IPS DF 6.9 (cell line): ENCODE data around the gene SHANK2.

Experiments used
- DNase-seq: peaks from one replicate; pipeline ENCODE4 v3.0.0-alpha.2; 2013; ENCODE audit warnings: low read depth, low spot score
- H3K27ac ChIP-seq: one replicate; pipeline ENCODE4 v1.5.1; 2013; ENCODE audit warnings: low read length, control low read depth
- H3K27me3 ChIP-seq: 2 replicates; pipeline ENCODE4 v1.6.1; 2013; ENCODE audit warnings: mild to moderate bottlenecking, low read length; ENCODE audit not compliant: control insufficient read depth, insufficient read depth
- H3K36me3 ChIP-seq: 2 replicates; pipeline ENCODE4 v1.6.1; 2013; ENCODE audit warnings: low read length; ENCODE audit not compliant: control insufficient read depth, insufficient read depth
- H3K4me1 ChIP-seq: 2 replicates; pipeline ENCODE4 v1.6.1; 2013; ENCODE audit warnings: low read length; ENCODE audit not compliant: control insufficient read depth, insufficient read depth
- H3K4me3 ChIP-seq: 2 replicates; pipeline ENCODE4 v1.5.1; 2013; ENCODE audit warnings: mild to moderate bottlenecking, low read length
- H3K9me3 ChIP-seq: 2 replicates; pipeline ENCODE4 v1.6.1; 2013; ENCODE audit warnings: low read length, inconsistent platforms; ENCODE audit not compliant: control insufficient read depth, insufficient read depth
- WGBS: extraction: QIAGEN DNeasy Blood & Tissue Kit; methylation state at CpG from one replicate; pipeline ENCODE4 v1.1.7; 2013; ENCODE audit warnings: mixed read lengths, missing lambda C conversion rate; ENCODE audit not compliant: insufficient read length, insufficient coverage; 5-methylcytosine and 5-hydroxymethylcytosine counted together

The SHANK2 gene

DNA sequence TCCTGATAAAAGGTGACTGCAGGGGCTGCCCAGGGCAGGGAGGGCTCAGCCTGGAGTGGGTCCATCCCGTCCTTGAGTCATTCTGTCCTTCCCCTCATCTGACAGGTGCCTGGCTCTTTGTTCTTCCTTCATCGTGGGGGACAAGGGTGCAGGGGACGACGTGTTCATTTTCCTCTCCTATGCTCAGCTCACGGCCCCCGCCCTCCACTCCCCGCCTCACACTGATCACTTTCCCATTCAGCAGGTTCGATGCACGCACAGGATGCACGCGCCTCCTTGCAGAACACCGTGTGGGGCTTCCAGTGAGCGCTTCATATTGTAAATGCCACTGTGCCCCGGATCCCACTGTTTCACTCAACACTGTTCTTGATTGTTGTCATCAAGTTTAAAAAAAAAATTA, 32.7 kb upstream of the SHANK2 start:
- no peaks in the 10 kb centered on the region for H3K27me3 ChIP-seq
- no peaks in the 10 kb centered on the region for H3K36me3 ChIP-seq
- peaks cover 3% of the 10 kb centered on the region; the same call in 1 of the 2 replicates for H3K4me1 ChIP-seq
- no CpG with 5 or more reads among the region's 14 CpGs for WGBS
- no peak for DNase-seq
- no peaks in the 10 kb centered on the region for H3K9me3 ChIP-seq
- no peak overlapping the region for H3K4me3 ChIP-seq
- no peak overlapping the region for H3K27ac ChIP-seq

DNA sequence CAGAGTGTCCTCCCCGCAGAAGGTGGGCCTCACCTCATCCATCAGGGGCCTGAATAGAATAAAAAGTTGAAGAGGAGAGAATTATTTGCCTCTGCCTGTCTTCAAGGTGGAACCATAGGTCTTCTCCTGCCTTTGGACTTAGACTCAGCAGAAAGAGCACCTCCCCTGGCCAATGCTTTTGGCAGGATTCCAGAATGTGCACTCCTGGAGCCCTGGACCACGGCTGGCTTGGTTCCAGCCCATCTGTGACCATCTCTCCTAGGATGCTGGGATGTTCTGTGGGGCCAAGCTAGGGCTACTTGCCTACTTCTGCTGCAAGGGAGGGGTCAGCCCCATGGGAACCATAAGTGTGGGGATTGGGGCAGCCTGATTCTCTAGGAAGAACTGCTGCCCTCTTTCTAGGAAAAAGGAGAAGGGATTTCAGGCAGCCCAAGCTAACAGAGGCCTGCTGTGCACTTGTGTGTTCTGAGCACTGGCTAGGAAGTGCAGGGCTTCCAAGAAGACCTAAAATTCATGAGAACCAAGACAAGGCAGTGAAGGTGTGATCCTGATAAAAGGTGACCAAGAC, 32.2 kb upstream of the SHANK2 start:
- H3K27me3 ChIP-seq, result no peaks in the 10 kb centered on the region
- H3K4me3 ChIP-seq, result no peak overlapping the region
- no peaks in the 10 kb centered on the region for H3K9me3 ChIP-seq
- H3K4me1 ChIP-seq, result peaks cover 3% of the 10 kb centered on the region; the same call in 1 of the 2 replicates
- no CpG with 5 or more reads among the region's 2 CpGs for WGBS
- no peak for DNase-seq
- no peak overlapping the region for H3K27ac ChIP-seq
- H3K36me3 ChIP-seq, result no peaks in the 10 kb centered on the region

DNA sequence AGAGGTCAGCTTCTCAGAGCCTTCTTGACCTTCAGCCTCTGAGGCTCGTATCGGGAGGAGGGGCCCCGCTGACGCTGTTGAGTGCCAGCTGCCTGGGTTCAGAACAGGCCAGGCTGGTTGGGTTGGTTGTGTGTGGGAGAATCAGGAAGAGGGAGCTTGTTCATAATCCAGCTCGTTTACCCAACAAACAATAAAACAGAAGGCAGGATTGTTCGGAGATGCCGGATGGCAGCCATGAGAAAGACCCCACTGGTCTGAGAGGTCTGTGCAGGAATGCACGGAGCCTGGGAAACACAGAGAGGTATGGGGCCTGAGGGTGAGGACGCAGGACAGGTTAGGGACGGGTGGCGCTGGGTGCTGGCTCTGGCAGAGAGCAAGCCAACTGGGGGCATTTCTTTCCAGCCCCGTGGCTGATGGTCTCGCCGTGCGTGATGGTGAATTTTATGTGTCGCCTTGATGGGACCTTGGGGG, 31.6 kb upstream of the SHANK2 start:
- no CpG with 5 or more reads among the region's 16 CpGs for WGBS
- no peak overlapping the region for H3K4me3 ChIP-seq
- peaks cover 3% of the 10 kb centered on the region; the same call in 1 of the 2 replicates for H3K4me1 ChIP-seq
- H3K27me3 ChIP-seq, result no peaks in the 10 kb centered on the region
- H3K9me3 ChIP-seq, result no peaks in the 10 kb centered on the region
- DNase-seq, result no peak
- no peak overlapping the region for H3K27ac ChIP-seq
- no peaks in the 10 kb centered on the region for H3K36me3 ChIP-seq

DNA sequence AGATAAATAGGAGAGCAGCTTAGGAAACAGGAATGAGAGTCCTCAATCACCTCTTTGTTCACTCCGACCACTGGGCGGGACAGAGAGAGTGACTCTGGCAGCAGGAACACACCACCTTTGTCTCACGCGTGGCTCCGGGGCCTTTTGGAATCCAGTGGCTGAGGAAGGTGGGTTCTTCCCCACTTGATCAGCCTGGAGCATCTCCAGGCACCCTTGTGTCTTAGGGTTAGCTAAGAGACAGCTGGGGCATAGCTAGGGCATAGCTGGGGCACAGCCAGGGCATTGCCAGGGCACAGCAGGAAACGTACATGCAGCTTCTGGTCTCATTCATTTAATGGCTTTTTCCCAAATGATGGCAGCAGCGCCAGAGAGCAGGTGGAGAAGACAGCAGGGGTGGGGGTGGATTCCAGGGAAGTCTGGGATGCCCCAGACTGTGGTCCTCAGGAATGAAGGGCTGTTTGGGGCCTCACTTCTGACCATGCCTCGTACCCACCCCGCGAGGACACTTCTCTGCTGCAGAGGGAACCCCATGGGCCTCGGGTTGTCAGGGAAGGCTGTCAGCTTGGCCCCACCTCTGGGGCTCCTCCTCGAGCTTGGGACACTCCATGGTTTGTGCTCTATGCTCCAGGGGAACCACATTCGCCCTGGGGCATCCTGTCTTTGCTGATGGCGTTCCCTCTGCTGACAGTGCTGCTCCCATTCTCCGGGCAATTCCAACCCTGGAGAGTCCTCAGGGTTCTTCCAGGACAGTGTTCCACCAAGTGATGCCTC, 30.4 kb upstream of the SHANK2 start:
- no peaks in the 10 kb centered on the region for H3K36me3 ChIP-seq
- peaks cover 3% of the 10 kb centered on the region; the same call in 1 of the 2 replicates for H3K4me1 ChIP-seq
- H3K27ac ChIP-seq, result no peak overlapping the region
- H3K27me3 ChIP-seq, result no peaks in the 10 kb centered on the region
- no peak overlapping the region for H3K4me3 ChIP-seq
- DNase-seq, result no peak
- WGBS, result no CpG with 5 or more reads among the region's 15 CpGs
- H3K9me3 ChIP-seq, result no peaks in the 10 kb centered on the region

DNA sequence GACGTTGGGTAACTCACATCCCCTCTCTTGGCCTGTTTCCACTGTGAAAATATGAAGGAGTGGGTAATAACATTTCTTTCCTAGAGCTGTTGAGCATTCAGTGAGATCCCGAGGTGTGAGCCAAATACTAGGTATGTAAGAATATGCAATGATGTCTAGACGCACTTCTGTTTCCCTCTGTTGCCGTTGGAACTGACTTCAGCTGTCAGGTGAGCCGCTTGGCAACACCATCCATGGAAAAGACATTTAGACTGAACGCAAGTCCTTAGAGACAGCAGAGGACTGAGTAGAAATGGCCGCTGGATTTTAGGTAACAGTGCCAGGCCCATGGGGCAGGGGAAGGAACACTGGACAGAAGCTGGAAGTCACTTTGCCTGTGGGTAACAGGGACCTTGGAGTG, 29.5 kb upstream of the SHANK2 start:
- Histone ChIP-seq H3K36me3 (no peaks in the 10 kb centered on the region), H3K4me3 (no peak overlapping the region), H3K9me3 (no peaks in the 10 kb centered on the region), H3K27ac (no peak overlapping the region), H3K27me3 (no peaks in the 10 kb centered on the region), H3K4me1 (peaks cover 3% of the 10 kb centered on the region; the same call in 1 of the 2 replicates)
- WGBS, result no CpG with 5 or more reads among the region's 7 CpGs
- DNase-seq, result no peak

DNA sequence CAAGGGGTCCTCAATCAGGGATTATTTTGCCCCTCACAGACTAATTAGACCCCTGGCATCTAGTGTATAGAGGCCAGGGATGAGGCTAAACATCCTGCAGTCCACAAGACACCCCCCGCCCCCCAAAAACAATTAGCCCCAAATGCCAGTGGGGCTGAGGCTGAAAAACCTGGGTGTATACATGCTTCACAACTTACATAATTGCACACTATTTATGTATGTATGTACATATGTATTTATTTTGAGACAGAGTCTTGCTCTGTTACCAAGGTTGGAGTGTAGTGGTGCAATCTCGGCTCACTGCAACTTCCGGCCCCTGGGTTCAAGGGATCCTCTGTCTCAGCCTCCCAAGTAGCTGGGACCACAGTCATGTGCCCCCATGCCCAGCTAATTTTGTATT, 28.8 kb upstream of the SHANK2 start:
- H3K27ac ChIP-seq, result no peak overlapping the region
- H3K9me3 ChIP-seq, result no peaks in the 10 kb centered on the region
- H3K4me3 ChIP-seq, result no peak overlapping the region
- no peaks in the 10 kb centered on the region for H3K36me3 ChIP-seq
- peaks cover 3% of the 10 kb centered on the region; the same call in 1 of the 2 replicates for H3K4me1 ChIP-seq
- no peak for DNase-seq
- no CpG with 5 or more reads among the region's 3 CpGs for WGBS
- H3K27me3 ChIP-seq, result no peaks in the 10 kb centered on the region

DNA sequence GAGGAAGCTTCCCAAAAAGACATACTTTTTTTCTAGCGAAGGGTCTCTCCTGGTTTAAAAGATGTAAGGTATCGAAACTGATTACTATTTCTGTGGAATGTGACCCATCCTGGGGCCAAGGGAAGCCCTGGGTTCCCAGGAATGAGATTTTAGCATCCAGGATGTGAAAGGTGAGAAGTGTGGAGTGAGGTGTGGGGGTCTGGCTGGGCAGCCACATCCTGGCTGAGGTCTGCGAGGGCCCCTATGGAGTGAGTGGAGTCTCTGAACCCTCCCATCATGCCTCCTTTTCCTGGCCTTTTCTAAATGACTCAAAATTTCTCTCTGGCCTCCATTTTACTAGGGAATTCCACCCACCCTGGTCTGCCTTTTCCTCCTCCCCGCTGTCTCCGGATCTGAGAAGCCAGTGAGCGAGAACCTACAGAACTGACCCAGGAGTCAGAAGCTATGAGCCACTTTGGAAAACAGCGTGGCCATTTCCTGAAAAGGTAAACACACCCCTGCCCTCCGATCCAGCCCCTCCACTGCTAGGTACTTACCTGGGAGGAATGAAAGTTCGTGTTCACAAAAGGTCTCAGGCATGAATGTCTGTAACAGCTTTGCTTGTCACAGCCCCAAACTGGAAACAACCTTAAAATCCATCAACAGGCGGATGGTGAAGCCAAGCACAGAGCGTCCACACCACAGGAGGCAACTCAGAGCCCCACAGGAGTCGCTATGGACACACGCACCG, 27.7 kb upstream of the SHANK2 start:
- WGBS, result no CpG with 5 or more reads among the region's 14 CpGs
- Histone ChIP-seq H3K36me3 (no peaks in the 10 kb centered on the region), H3K9me3 (no peaks in the 10 kb centered on the region), H3K27me3 (no peaks in the 10 kb centered on the region), H3K4me3 (no peak overlapping the region), H3K4me1 (peaks cover 3% of the 10 kb centered on the region; the same call in 1 of the 2 replicates), H3K27ac (no peak overlapping the region)
- DNase-seq, result no peak

DNA sequence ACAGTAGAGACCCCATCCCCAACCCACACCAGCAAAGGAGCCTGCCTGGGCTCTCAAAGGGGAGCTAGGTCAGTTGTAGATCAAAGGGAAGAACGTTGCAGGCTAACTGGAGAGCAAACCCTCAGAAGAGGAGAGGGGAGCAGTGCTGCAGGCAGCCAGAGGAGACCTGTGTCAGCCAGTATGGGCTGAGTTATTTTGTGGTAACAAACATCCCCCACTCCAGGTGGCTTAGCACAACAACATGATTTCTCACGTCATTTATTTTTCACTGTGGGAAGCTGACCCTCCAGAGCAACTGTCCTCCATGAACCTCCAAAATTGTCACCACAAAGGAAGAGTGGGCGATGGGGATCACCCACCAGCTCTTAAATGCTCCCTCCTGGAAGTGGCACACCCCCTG, 19.8 kb upstream of the SHANK2 start:
- H3K4me1 ChIP-seq, result no peaks in the 10 kb centered on the region
- no peaks in the 10 kb centered on the region for H3K27me3 ChIP-seq
- H3K27ac ChIP-seq, result no peak overlapping the region
- H3K4me3 ChIP-seq, result no peak overlapping the region
- H3K36me3 ChIP-seq, result no peaks in the 10 kb centered on the region
- no peaks in the 10 kb centered on the region for H3K9me3 ChIP-seq
- DNase-seq, result no peak
- no CpG with 5 or more reads among the region's 3 CpGs for WGBS

DNA sequence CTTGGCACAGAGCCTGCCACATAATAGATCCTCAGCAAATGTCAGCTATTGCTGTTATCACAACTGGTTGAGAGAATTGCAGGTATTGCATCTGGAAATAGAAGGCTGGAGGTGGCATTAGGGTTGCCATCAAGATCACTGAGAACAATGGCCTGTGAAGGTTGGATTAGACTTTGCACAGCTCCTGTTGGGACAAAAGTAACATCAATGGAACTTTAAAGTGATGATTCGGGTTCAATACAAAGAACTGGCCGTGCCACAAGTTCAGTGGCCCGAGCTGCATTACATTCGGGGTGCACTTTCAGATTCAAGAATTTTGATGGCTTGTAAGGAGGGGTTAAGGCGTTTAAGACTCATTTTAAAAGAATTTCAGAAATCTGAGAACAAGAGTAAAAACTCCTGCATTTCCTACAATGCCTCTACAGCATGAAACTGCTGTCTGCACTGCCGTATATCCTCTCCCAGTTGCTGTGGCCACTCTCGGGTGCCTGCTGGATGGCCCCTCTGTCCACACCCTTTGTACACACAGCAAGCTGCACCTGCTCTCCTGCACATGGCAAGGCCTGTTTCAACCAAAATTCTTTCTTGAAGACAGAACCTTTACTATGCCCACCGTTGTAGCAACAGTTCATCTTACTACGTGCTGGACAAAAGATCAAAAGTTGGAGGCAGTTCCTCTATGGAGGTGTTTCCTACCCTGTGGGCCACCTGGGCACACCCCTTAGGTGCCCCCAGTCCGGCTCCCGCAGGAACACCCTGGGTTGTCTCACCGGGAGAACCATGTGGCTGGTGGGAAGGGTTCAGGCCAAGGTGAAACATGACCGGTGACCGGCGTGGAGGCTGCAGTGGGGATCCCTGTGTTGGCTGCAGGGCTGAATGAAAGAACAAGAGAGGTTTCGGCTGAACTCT, 17.5 kb upstream of the SHANK2 start:
- no CpG with 5 or more reads among the region's 16 CpGs for WGBS

More for the DNA sequence above, 17.5 kb upstream of the SHANK2 start:
- Histone ChIP-seq H3K27ac (no peak overlapping the region), H3K9me3 (no peaks in the 10 kb centered on the region), H3K4me3 (no peak overlapping the region), H3K36me3 (no peaks in the 10 kb centered on the region), H3K4me1 (0 out of 2 replicates have a peak, but pooled peaks cover 2% of the 10 kb centered on the region), H3K27me3 (no peaks in the 10 kb centered on the region)
- no peak for DNase-seq
